NCI-H187 treated with DMSO at 0.1 percent for 48 hours (cell line): ENCODE data around the gene ISOC2.
"Not testable (repeated sequence)": the region's sequence is repeated elsewhere in the genome, so short reads cannot be mapped to it uniquely, and the experiment has no call there.

ENCODE experiments used
- DNase-seq: peaks from one replicate; lab custom pipeline; 2025; lab: John Stamatoyannopoulos, UW

The ISOC2 gene

GRCh38 chr19:55457683-55458457, 3.6 kb downstream of the ISOC2 start:
- no peak for DNase-seq

DNA sequence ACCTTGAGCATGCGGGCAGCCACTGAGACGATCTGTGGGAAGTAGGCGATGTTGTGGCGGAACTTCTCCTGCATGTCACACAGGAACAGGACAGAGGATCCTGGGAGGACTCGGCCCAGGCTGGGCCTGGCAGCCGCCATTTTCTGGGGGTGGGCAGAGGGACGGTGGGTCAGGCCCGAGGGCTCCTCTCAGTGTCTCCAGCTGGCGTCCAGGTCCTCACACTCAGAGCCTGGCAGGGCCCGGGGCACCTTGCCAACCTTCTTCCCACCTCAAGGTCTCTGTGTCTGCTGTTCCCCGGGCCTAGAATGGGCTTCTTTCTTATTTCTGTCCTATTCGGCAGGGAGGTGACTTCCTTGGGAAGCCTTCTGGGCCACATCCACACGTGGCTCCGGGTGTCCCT, 5.1 kb downstream of the ISOC2 start:
- no peak for DNase-seq

- no peak for DNase-seq
Measured at GRCh38 chr19:55455576-55456235, 5.7 kb downstream of the ISOC2 start.

GRCh38 chr19:55454787-55455243, 6.6 kb downstream of the ISOC2 start:
- no peak for DNase-seq

DNA sequence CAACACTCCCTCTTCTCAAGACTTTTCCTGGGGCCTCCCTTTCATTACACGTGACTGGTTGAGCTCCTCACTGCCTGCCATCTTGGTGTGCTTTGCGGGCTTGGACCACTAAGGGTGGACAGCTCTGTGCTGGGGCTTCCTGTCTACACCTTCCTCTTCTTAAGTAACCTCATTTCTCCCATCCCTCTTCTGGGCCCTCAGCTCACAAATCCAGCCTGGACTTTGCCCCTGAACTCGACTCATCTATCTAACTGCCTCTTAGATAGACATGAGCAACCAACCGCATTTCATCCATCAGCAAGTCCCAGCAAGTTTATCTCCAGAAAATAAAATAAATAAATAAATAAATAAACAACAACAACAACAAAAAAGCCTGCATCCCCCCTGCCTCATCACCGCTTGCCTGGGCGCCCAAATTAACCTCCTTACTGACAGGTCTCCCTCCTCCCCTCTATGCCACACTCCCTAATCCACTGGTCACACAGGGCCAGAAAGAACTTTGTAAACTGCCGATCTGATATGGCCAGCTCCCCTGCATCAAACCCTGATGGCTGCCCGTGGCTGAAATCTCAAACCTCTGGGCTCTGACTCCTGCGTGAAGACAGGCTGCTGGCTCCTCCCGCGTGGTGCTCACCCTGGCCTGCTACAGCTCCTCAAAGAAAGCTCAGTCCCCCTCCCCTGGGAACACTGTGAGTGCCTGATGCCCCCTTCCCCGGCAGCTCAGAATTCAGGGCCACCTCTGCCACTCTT, 7.8 kb downstream of the ISOC2 start:
- no peak for DNase-seq

- DNase-seq: peak; percentile 83
Measured at GRCh38 chr19:55452749-55453346, 8.6 kb downstream of the ISOC2 start.

- no peak for DNase-seq
Measured at GRCh38 chr19:55451965-55452748, 9.3 kb downstream of the ISOC2 start.

- DNase-seq: no peak
Measured at GRCh38 chr19:55451163-55451964, 10.1 kb downstream of the ISOC2 start.

- no peak for DNase-seq
Measured at GRCh38 chr19:55449469-55449868, 12.0 kb downstream of the ISOC2 start.

DNA sequence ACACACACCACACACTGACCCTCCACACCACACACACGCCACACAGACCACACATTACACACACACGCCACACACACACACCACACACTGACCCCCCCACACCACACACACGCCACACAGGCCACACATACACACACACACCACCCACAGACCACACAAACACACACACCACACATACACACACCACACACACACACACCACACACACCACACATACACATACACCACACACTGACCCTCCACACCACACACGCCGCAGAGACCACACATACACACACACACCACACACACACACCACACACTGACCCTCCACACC, 13.3 kb downstream of the ISOC2 start:
- not testable (repeated sequence) for DNase-seq

DNA sequence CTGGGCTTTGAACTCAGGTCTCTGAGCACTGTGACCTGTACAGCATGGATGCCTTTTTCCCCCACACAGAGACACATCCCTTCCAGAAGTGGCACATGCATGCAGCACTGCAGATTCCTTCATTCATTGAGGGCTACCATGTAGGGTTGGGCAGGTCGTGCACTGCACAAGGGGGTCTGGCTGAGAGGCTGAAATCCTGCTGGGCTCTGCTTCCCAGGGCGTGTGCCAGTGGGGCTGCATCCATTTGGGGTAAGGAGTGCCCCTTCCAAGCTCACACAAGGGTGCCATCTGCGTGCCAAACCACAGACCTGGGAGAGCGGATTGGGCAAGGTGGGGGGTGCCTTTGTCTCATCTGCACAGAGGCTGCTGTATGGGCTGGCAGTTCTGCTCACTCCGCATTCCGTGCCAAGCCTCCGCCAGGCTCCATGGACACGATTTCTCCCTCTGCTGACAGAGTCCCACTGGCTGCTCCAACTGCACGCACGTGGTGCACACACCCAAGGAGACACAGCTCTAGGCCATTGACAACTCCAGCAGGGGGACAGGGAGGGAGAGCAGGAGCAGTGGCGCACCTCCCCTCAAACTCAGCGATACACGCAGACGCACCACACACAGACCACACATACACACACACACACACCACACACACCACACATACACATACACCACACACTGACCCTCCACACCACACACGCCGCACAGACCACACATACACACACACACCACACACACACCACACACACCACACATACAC, 13.8 kb downstream of the ISOC2 start:
- no peak for DNase-seq

- peak; percentile 55 for DNase-seq
Measured at GRCh38 chr19:55446060-55446459, 15.4 kb downstream of the ISOC2 start.

DNA sequence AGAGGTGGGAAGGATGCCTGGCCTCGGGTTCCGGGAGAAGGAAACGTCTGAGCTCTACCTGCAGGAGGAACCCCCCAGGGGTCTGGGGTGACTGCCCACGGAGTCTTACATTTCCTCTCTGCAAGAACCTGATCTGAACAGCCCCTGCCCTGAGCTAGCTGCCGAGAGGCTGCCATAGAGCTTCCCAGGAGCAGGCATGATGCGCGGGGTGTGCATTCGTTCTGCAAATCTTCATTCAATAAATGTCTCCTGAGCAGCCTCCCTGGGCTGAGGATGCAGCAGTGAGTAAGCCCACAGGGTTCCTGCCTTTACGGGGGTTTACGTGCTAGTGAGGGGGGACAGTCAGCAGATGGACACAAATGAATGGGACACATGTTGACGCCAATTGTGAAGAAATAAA, 16.8 kb downstream of the ISOC2 start:
- DNase-seq: no peak

DNA sequence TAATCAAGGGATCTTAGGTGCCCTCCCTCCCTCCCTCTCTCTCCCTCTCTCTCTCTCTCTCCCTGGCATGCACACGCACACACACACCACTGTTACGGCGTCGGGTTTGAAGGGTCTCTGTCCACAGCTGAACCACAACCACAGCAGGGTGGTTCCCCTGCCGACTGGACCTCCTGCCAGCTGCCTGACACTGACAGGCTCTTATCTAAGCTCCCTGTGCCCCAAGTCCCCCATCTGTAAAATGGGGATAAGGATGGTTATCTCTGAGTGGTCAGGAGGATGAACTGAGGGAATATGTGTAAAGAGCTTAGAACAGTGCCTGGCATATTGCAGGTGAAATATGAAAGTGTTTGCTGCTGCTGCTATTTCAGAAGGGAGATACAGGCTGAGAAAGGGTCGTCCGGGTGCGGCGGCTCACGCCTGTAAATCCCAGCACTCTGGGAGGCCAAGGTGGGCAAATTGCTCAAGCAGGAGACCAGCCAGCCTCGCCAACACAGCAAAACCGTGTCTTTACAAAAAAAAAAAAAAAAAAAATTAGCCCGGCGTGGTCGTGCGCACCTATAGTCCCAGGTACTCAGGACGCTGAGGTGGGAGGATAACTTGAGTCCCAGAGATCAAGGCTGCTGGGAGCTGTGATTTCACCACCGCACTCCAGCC, 17.5 kb downstream of the ISOC2 start:
- no peak for DNase-seq

DNA sequence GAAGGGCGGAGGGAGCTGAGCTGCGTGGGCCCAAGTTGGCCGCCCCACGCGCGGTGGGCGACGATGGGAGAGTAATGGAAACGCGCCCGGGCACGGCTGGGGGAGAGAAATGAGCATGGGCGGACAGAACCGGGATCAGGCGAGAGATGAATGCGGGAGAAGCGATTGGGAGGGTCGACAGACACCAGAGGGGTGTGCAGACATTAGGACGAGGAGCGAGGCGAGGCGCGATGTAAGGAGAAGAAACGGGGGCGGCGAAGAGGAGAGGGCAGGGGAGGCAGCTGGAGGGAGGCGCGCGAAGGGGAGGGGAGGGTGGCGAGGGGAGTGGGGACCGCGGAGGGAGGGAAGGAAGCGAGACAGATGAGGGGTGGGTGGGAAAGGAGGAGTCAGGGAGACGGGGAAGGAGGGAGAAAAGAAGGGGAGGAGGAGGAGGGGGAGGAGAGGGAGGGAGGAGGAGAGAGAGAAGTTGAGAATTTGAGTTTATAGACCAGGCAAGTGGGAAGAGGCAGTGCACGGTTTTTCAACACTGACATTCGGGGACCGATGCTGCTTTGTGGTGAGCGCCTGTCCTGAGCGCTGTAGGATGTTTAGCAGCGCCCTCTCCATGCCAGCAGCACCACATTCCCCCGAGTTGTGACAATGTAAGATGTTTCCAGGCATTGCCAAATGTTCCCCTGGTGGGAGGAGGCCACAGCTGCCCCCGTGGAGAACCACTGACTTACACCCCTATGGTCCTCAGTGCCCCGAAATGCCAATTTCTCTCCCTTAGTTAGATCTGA, 18.2 kb downstream of the ISOC2 start, which contains the start of gene SHISA7:
SHISA7 (minus strand) TSS at position 256 of the 779 bp plus-strand sequence. CDS start 437 bp downstream, outside the sequence.
- DNase-seq: no peak

- no peak for DNase-seq
Measured at GRCh38 chr19:55442372-55442961, 19.0 kb downstream of the ISOC2 start.

GRCh38 chr19:55441692-55442321, 19.6 kb downstream of the ISOC2 start:
- no peak for DNase-seq

- DNase-seq: no peak
Measured at GRCh38 chr19:55441319-55441691, 20.1 kb downstream of the ISOC2 start.
